Mucosa of rectum (tissue), 2 donors: Measurements from ENCODE around the gene GGCX.
"Not testable (repeated sequence)": the region's sequence is repeated elsewhere in the genome, so short reads cannot be mapped to it uniquely, and the experiment has no call there.

Source experiments
- H3K27ac ChIP-seq, 2 donors: one replicate each; pipeline ENCODE4 v1.7.0; 2013; ENCODE audit warnings: inconsistent platforms in 2 of 2, low read depth in 2 of 2, low read length in 2 of 2
- H3K27me3 ChIP-seq, 2 donors: one replicate each; pipeline ENCODE4 v1.7.0; 2013; ENCODE audit warnings: low read length in 2 of 2; ENCODE audit not compliant: control insufficient read depth in 2 of 2, insufficient read depth in 2 of 2
- H3K36me3 ChIP-seq, 2 donors: one replicate each; pipeline ENCODE4 v1.7.0; 2013; ENCODE audit warnings: low read length in 2 of 2; ENCODE audit not compliant: control insufficient read depth in 2 of 2, insufficient read depth in 2 of 2
- H3K4me1 ChIP-seq, 2 donors: one replicate each; pipeline ENCODE4 v1.7.0; 2013; ENCODE audit warnings: low read length in 2 of 2, mild to moderate bottlenecking in 1 of 2; ENCODE audit not compliant: control insufficient read depth in 2 of 2, insufficient read depth in 2 of 2
- H3K4me3 ChIP-seq, 2 donors: one replicate each; pipeline ENCODE4 v1.7.0; 2013; ENCODE audit warnings: low read length in 2 of 2
- H3K9ac ChIP-seq, 2 donors: one replicate each; pipeline ENCODE4 v1.7.0; 2013; ENCODE audit warnings: low read length in 2 of 2, low read depth in 1 of 2, mild to moderate bottlenecking in 1 of 2
- H3K9me3 ChIP-seq, 2 donors: one replicate each; pipeline ENCODE4 v1.7.0; 2013; ENCODE audit warnings: low read length in 2 of 2; ENCODE audit not compliant: control insufficient read depth in 2 of 2
- donor health status: healthy.
- donor health status: Normal muscosa, but diverticular disease.

Gene GGCX

DNA sequence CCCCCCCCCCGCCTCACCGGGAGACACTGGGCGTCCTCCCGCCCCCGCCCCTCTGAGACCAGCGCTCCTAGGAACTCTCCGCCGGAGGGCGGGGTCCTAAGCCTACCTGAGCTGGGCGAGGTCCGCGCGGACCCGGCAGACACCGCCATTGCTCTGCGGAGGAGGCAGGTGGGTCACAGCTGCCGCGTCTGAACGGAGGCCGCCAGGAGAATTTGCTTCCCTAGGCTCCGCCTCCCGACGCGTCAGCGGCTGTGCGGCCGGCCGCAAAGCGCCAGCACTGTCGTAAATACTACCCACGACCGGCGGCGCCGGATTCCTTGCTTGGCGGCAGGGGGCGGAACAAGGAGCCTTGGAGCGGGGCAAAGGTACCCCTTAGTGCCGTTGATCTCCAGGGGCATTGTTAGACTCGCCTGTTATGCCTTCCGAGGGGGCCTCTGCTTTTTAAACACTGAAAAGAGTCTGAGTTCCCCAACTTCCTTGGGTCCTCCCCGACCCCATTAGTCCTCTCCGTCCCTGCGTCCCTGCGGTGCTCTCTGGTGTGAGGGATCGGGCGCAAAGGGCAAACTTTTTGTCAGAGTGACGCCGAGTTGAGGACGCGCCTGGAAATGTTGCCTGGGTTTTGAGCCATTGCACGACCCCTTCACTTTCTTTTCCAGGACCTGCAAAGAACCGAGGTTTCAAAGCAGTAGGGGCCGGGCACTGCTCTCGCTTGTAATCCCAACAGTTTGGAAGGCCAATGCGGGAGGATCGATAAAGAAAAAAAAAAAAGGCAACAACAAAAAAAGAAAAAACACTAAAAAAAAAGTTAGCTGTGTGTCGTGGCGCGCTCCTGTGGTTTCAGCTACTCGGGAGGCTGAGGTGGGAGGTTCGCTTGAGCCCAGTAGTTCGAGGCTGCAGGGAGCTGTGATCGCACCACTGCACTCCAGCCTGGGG, at the start of gene GGCX:
GGCX (minus strand) TSS at position 214 of the 933 bp plus-strand sequence; CDS start at position 149, 65 bp downstream.
- Histone ChIP-seq H3K9ac (peak within 1 kb of the TSS; percentile 87 to 98), H3K27ac (peak within 1 kb of the TSS; percentile 86 to 88), H3K4me1 (peaks cover 6% of the 10 kb centered on the region in 2 donors), H3K27me3 (no peaks in the 10 kb centered on the region), H3K9me3 (no peaks in the 10 kb centered on the region), H3K36me3 (peaks cover 13 to 14% of the 10 kb centered on the region in 2 donors), H3K4me3 (peak within 1 kb of the TSS; percentile 90 to 98)

DNA sequence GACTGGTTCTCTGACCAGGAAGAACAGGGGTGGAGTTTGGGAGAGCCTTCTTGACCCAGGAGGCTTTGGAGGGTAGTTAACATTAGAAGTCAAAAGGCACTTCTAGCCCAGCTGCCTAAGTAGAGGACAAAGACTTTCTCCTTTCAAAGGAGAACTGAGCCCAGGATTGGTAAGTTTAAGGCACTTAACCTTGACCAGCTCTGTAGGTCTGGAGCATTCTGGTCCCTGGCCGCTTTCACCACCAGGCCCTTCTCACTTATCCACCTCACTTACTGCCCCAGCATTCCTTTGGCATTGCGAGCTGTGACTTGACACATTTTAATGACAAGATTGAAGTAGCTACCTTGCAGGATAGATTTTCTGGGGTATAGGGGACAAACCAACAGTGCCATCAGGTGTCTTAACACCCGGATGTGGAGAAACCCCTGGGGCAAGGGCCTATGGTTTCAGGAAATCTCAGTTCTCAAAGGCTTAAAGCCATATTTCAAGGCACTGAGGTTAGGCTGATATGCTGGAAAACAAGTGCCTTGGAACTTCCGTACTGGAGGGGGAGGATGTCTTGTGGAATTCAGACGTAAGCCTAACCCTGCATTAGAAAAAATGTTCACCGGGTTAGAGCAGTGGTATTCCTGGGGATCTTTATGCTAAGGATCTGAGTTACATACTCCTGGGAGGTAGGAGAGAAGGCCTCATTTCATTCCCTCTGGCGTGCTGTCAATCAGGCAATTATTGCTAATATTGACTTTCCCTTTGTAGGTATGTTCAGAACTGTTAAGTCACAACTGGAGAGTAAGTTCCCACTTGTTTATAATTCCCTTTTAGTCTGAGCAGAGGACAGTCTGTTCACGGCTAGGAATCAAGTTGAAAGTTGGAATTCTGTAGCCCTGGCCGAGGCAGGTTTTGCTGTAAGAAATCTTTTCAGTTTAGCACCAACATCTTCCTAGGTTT, 46.2 kb upstream of the GGCX start:
- Histone ChIP-seq H3K9me3 (no peaks in the 10 kb centered on the region), H3K9ac (no peak overlapping the region), H3K36me3 (peaks cover 22 to 35% of the 10 kb centered on the region in 2 donors), H3K4me3 (no peak overlapping the region), H3K27me3 (no peaks in the 10 kb centered on the region), H3K4me1 (peaks cover 13 to 26% of the 10 kb centered on the region in 2 donors), H3K27ac (no peak overlapping the region)

DNA sequence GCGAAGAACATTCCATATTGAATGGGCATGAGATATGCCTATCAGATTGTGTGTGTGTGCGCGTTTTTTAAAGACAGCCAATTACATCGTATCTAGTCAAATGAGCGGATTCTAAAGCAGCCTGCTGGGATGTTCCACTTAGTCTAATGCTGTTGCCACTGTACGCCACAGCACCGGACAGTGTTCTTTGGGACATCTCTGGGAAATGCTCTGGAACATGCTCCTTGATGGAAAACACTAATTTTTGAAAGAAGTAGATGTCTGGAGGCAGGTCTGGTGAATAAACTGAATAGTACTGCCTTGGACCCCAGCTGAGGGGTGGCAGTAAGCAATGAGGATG, 44.8 kb upstream of the GGCX start:
- H3K4me3 ChIP-seq = no peak overlapping the region
- no peak overlapping the region for H3K9ac ChIP-seq
- H3K9me3 ChIP-seq = no peaks in the 10 kb centered on the region
- H3K4me1 ChIP-seq = peaks cover 17 to 28% of the 10 kb centered on the region in 2 donors
- H3K27ac ChIP-seq = no peak overlapping the region
- H3K36me3 ChIP-seq = peaks cover 22 to 35% of the 10 kb centered on the region in 2 donors
- H3K27me3 ChIP-seq = no peaks in the 10 kb centered on the region

DNA sequence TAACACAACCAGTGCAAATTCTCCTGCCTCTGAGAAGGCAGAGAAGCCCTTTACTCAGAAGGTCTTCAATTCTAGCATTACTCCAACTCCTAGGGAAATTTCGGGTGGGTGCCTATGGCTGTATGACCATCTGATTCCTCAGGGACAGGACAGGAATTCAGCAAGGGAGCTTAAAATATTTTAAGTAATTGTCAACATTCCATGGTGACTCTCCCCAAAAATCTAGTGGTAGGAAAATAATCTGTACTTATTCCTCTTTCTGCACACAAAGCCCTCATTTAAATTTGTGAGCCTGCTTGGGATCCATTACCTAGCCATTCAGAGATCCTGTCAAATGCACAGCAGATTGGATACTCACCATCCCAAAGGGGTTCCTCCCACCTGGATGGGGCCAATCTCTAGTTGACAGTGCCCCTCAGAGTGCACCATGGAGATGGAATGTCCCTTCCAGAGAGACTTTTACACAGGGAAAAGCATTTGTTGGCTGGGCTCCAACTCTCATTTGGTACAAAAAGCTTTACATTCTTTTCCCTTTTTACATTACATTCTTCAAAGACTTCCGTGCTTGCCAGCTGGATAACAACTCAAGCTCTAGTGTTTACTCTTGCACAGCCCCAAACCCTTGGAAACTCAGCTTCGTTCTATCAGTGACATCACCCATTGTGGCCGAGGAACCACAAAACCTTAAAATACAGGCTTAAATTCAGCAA, 44.3 kb upstream of the GGCX start:
- peaks cover 15 to 28% of the 10 kb centered on the region in 2 donors for H3K4me1 ChIP-seq
- peaks cover 22 to 35% of the 10 kb centered on the region in 2 donors for H3K36me3 ChIP-seq
- H3K9ac ChIP-seq = no peak overlapping the region
- H3K27ac ChIP-seq = no peak overlapping the region
- no peak overlapping the region for H3K4me3 ChIP-seq
- H3K27me3 ChIP-seq = no peaks in the 10 kb centered on the region
- H3K9me3 ChIP-seq = no peaks in the 10 kb centered on the region

DNA sequence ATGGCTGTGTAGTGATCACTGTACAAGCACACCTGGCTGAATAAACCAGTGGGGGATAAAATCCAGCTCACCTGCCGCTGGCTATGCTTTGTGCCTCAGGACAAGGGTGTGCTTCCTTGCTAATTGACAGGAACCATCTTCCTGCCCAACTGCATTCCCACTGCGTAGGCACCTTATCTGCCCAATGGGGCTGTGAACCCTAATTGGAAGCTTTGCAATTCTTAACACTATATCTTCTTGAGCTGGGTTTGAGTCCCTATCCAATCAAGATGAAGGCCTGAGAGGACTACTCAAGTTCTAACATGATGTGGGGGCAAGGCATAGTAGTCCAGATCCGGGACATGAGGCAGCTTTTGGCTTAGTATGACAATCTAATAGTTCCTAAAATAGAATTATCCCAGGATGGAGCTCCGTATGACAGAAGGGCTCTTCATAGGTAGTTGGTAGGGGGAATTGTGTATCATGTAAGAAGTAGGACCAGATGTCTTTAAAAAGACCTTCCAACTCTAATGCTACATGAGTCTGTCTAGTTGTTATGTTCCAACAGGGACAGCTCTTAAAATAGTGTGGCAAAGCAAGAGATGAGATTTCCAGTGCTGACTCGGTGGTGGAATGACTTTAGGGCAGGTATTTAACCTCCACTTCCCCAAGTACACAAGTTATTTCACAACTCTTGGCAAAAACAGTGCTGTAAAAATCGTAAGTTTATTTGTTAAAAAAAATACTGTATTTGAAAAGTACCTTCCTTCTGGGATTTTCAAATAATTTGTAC, 43.5 kb upstream of the GGCX start:
- Histone ChIP-seq H3K9ac (no peak overlapping the region), H3K4me1 (peaks cover 15 to 25% of the 10 kb centered on the region in 2 donors), H3K27me3 (no peaks in the 10 kb centered on the region), H3K9me3 (no peaks in the 10 kb centered on the region), H3K4me3 (no peak overlapping the region), H3K36me3 (peaks cover 22 to 34% of the 10 kb centered on the region in 2 donors), H3K27ac (no peak overlapping the region)

DNA sequence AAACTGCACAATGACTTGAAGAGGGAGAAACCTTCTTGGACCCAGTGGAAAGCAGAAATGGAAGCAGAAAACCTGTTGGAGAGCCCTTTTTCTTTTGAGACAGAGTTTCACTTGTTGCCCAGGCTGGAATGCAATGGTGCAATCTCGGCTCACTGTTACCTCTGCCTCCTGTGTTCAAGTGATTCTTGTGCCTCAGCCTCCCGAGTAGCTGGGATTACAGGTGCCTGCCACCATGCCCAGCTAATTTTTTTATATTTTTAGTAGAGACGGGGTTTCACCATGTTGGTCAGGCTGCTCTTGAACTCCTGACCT, 42.8 kb upstream of the GGCX start:
- peak overlapping the region in 1 of 2 donors; percentile 8 for H3K9ac ChIP-seq
- not testable (repeated sequence) for H3K27me3 ChIP-seq, H3K9me3 ChIP-seq, H3K27ac ChIP-seq
- peaks cover 20 to 38% of the 10 kb centered on the region in 2 donors for H3K36me3 ChIP-seq
- H3K4me3 ChIP-seq = peak overlapping the region; percentile 9 to 50
- H3K4me1 ChIP-seq = peaks cover 15 to 25% of the 10 kb centered on the region in 2 donors

DNA sequence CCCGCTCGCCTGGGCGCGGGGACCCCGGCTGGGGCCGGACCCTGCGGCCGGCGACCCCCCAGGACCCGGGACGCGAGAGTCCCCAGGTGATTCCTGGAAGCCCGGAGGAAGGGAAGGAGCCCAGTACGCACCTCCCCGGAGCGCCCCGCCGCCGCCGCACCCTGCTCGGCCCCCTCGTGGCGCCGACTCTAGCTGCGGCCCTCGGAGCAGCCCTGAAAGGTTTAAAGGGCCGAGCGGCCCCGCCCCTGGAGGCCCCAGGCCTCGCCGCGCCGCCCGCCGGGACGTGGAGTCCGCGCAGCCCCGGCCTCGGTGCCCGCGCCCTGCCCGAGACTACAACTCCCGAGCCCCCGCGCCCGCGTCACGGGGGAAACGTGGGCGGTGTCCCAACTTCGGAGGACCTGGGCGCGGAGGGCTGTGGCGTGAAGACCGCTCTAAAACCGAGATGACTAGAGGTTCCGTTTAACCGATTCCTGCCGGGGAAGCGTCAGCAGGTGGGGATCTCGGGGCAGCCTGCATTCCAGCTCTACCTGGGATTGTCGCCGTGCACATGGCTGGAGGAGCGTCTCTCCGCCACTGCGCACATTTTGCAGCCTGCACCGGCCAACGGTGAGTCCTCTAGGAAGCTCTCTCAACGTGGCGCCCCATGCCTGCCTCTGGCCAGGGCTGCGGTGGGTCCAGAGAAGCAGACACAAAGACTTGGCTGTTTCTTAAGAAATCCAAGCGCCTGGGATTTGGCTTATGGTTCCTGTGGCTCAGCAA, 41.4 kb upstream of the GGCX start, which contains the start of gene TMEM150A:
TMEM150A (minus strand) TSS at position 223 of the 759 bp plus-strand sequence. CDS start 750 bp downstream, outside the sequence.
- H3K36me3 ChIP-seq = peaks cover 12 to 27% of the 10 kb centered on the region in 2 donors
- no peaks in the 10 kb centered on the region for H3K27me3 ChIP-seq
- peak within 1 kb of the TSS; percentile 69 to 75 for H3K9ac ChIP-seq
- no peaks in the 10 kb centered on the region for H3K9me3 ChIP-seq
- peak within 1 kb of the TSS; percentile 54 to 80 for H3K27ac ChIP-seq
- H3K4me3 ChIP-seq = peak within 1 kb of the TSS; percentile 96 to 97
- peaks cover 15 to 25% of the 10 kb centered on the region in 2 donors for H3K4me1 ChIP-seq

DNA sequence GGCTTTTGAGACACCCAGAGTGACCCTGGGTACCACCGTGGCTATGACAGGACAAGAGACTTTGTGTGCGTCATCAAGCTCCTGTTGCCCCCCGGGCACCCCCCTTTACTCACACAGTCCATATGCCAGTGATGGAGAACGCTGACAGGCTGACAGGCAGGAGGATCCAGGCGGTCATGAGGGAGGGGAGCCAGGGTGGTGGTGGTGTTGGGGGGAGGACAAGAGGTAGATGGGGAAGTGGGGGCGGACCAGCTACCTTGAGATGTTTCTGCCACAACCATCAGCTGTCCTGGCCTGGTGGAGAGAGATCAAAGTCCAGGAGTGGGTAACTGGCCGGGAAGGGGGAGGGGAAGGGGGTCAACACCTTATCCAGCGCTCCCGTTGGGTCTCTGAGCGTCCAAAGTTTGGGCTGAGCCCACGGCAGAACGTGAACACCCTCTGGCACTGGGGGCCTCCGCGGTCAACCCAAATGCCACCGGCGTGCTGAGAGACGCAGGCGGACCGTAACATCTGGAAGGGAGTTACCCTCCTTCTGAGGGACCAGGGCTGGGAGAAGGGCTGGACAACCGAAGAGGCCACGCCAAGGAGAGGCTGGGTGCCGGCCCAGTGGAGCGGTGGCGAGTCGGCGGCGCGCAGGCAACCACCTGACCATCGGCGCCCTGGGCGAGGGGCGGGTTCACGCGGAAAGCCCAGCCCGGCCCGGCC, 40.6 kb upstream of the GGCX start:
- Histone ChIP-seq H3K36me3 (peaks cover 14 to 27% of the 10 kb centered on the region in 2 donors), H3K9me3 (no peaks in the 10 kb centered on the region), H3K27ac (peak overlapping the region; percentile 54 to 80), H3K9ac (peak overlapping the region; percentile 69 to 75), H3K4me3 (peak overlapping the region; percentile 81 to 97), H3K27me3 (no peaks in the 10 kb centered on the region), H3K4me1 (peaks cover 17 to 26% of the 10 kb centered on the region in 2 donors)
